Testis (tissue), 2 donors: ENCODE data around the gene KCTD3.

Experiments used
- CTCF ChIP-seq, 3 experiments: fragments of 450-650 bp in 2 of 3; fragments of 200-600 bp in 1 of 3; sonication (generic) in 1 of 3; IDR thresholded peaks; one replicate each; pipeline ENCODE4 v1.5.1; 2016 to 2019; ENCODE audit warnings: antibody characterized with exemption in 3 of 3, mild to moderate bottlenecking in 2 of 3, moderate library complexity in 1 of 3
- POLR2A ChIP-seq: fragments of 450-650 bp; IDR thresholded peaks from one replicate; pipeline ENCODE4 v1.6.1; 2017; ENCODE audit warnings: antibody characterized with exemption, mild to moderate bottlenecking, moderate library complexity

GRCh38 chr1:215650446-215651149 lies 83.5 kb downstream of the KCTD3 start:
- TF ChIP-seq POLR2A (no peak), CTCF (IDR thresholded peaks at IDR 0.05) (no peak)
